ENCODE results near the gene NEUROD4.

The NEUROD4 gene

DNA sequence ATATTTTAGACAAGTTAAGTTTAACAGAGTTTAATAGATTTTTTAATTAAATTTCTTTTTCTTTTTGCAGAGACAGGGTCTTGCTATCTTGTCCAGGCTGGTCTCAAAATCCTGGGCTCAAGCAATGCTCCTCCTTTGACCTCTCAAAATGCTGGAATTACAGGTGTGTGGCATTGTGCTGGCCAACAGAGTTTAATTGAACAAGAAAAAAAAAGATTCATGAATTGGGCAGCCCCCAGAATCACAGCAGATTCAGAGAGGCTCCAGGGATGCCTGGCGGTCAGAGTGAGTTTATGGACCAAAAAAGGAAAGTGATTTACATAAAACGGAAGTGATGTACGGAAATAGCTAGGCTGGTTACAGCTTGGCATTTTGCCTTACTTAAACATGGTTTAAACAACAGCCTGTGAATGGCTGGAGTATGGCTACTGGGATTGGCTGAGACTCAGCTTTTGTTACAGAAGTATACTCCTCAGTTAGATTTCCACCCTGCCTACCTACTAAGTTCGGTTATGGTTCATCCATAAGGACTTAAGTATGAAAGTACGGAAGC is 20.7 kb upstream of the NEUROD4 start:
- no peak for DNase-seq

DNA sequence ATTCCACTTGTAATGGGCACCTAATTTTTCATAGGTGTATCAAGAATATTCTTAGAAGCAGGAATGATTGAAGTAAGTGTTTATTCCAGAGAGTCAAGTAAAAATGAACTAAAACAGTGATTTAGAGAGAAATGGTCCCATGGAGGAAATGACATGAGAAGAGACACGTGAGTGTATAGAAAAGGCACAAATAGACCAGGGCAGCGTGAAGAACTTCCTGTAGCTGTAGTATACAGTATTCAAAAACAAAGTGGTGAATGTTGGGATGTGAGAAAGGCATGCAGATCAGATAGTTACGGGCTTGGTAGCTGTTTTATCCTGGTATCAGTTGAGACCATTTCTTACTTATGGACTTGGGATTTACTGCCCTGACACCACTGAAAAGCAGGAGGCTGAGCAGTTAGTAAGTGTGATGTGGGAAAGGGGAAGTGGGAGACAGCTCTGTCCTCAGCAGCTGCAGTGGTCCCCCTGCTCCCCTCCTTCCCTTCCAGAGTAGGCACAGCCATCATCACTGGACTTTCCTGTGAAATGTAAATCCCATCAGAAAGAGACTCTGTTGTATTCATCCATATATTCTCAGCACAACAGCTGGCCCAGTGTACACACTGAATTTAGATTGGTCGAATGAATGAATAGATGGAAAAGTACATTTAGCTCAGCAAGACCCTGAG is 18.4 kb upstream of the NEUROD4 start:
- no peak for DNase-seq

DNA sequence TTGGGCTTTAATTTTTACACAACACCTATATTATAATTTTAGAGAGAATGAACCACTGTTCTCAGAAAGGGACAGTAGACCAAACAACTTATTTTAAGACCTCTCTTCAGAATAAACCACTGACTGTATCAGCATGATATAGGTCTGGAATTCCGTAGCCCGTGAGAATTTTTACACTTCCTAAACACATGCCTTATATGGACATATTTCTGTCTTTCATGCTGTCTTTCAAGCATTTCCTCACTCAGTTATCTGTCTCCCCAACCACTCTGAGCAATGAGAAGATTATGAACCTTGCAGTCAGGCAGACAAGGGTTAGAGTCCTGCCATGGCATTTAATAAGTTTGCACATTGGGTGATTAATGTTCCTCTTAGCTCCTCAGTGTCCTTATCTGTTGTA is 17.4 kb upstream of the NEUROD4 start:
- DNase-seq: no peak

DNA sequence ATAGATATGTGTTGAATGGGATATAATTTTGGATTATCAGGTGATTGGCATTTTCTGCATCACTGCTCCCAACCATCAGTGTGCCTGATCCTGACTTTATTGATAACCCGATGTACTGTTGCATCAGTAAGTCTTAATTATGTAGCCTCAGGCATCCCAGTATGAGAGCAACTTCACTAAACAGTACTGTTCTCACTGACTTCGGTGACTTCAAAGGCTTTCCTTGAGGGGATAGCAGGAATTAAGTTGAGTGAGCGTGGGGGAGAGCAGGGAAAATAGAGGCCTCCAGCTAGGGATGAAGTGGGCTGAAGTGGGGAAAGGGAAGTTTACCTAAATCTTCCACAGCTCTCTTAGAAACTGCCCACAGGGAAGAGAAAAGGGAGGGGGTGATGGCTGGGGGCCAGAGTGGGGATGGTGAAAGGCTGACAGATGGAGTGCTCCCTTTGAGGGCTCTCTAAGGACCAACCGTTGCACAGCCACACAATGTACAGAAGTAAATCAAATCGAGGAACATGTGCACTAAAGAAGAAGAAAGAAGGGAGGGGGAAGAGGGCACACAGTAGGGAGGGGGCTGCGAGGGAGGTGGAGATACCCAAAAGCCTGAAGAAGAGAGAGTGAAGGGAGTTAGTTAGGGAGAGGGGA is 10.7 kb upstream of the NEUROD4 start:
- peak; percentile 40 for DNase-seq

DNA sequence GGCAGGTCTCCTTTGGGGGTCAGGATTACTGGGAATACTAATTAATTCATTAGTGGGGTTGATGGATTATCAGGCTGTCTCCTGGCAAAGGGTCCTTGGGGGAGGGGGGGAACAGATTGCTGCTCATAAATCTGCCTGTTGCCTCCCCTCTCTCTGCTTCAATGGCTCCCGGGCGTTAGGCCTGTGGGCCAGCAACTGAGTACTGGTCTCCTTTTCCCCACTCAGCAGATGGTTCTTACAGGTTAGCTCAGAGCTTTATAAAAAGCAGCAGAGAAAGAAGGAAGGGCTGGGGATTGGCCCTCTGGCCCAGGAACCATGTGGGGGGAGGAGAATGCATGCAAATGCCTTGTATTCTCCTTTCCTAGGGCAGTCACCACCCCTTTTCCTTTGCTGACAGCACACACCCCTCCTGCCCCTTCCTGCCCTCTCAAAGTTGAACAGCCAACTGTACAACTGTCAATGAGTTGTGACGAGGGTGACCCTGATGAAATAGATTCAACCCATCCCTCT is 2.3 kb upstream of the NEUROD4 start:
- DNase-seq: no peak

DNA sequence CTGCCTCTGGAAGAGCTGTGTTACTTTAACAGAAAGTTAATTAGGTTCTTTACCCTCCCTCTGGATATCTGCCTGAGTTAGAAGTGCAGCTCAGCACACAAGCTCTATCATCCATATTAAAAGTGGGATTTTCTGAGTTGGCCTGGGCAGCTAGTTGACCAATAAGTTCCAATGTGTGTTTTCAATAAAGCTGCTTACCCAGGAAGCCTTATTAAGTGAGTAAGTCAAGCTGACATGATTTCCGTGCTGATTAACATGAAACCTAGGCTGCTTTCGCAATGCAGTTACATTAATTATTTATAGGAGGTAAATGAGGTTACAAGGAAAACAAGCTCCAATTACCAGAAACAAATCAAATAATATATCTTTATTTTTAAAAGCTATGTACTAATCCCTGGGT is 4.8 kb downstream of the NEUROD4 start:
- DNase-seq: no peak

DNA sequence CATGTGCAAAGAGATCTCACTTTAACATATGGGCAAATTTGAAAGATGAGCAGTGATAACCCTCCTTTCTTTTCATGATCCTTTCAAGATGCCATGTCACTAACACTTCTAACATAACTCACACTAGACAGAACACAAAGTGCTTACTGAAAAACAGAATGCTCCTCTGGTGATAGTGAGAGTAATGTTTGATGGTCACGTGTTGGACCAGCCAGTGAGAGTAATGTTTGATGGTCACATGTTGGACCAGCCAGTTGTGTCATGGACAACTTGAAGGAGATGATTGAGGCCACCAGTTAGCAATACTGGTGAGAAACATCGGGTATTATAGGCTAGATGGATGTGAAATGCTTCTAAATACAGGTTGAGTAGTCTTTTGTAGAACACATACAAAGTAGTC is 5.7 kb downstream of the NEUROD4 start:
- DNase-seq: no peak

DNA sequence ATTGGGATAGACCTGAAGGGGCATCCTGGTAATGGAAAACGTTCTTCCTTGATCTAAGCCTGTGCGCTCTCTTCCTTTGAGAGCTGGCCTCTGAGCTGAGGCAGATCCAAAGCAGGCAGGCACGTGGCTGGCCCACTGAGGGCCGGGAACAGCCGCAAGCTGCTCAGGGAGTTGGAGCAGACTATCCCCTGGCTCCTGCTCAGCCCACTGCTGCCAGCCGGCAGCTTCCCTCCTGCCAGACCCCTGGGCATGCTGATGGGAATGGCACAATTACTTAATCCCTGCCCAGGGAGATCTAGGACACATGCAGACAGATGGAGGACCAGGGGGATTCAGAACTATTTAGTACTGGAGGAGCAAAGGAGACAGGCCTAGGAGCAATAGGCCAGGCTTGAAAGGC is 14.4 kb downstream of the NEUROD4 start:
- peak; percentile 75 for DNase-seq

DNA sequence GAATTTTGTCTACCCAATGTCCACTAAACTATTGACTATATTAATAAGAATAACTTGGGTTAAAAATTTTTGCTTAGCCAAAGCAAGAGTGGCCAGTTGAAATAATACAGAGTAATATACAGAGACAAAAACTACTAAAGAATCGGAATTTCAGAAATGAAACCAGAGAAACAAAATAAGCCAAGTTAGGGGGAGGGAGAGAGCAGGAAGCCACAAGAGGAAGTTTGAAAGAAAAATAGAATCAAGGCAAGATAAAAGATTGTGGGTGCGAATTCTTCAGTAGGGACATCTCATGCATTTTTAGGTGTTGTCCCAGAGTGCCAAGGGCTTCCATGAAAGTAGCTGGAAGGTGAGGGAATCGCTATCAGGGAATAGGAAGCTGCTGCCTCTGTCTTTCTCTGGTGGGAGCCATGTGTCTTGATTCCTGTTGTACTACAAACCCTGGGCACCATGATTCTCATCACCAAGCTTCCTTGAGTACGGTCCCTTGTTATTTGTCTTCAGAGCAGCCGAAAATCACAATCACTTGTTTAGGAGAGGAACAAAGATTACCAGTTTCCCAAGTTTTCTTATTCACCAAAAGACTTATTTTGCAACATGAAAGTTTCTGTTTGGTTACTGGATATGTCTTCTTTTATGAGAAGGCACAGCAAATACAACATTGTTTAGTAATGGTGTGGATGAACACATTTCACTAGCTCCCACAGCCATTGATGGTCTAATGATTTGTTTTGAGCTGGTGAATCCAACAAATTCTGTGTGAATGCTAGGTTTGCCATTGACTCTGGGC is 16.7 kb downstream of the NEUROD4 start:
- no peak for DNase-seq

DNA sequence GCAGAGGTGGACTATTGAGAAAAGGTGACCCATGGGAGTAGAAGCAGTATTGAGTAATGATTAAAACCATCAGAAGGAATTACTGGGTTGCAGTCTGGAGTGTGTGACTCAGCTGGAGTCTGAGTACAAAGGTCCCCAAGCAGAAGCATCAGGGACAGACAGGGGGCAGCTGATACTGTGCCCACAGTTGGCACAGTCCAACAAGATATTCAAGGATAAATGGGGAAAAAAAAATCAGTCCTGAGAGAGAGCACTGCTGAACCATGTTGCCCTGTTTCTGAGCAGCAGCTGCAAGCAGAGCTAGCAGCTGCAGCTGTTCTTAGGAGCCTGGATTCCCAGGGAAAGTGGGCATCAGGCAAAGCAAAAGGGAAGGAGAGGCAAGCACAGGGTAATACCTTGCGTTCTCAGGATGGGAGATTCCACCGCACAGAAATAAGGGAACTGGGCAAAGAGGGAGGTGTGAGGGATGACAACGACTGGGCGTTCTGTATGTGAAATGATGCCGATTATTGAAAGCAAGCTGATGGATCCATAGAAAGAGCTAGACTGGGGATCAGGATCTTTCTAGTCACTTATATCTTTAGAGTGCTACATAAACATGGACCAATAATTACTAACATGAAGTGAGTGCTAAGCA is 17.7 kb downstream of the NEUROD4 start:
- DNase-seq: peak; percentile 62

DNA sequence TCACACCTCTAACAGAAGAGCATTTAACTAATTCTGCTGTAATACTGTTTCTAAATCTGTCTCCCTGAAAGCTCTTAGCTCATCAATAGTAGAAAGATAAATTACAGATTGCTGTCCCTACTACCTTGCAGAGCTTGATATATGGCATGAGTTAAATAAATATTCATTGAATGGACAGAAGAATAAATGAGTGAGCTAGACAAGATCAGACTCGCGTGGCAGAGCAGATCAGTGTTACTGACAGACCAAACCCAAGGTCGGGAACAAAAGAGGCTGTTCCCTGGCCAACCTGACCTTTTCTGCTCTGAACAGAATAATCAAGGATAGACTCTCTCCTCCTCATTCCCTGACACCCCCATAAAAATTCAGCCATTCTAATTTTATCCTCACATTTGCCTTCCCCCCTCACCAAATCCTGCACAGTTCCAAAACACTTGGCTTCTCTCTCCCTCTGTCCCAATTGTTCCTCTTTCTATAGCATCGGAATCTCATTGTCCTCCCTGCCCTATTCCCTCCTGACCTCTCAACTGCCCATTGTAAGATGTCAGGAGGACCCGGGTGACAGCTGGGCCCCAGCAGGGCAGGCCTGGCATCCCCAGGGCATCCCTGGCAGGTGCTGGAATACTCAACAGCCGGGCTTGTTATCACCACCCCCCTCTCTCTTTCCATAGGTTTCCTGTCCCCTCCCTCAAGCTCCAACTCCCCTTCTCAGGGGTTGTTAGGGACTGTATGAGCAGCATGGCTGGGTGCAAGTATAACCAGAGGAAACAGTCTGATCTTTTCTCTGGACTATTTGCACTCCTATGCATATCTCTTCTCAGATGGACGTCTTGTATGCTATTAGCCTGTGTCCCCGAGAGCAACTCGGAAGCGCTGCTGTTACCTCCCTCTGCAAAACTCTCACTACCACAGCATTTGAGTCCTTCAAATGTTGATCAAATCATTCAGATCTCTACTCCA is 19.9 kb downstream of the NEUROD4 start:
- DNase-seq: no peak

DNA sequence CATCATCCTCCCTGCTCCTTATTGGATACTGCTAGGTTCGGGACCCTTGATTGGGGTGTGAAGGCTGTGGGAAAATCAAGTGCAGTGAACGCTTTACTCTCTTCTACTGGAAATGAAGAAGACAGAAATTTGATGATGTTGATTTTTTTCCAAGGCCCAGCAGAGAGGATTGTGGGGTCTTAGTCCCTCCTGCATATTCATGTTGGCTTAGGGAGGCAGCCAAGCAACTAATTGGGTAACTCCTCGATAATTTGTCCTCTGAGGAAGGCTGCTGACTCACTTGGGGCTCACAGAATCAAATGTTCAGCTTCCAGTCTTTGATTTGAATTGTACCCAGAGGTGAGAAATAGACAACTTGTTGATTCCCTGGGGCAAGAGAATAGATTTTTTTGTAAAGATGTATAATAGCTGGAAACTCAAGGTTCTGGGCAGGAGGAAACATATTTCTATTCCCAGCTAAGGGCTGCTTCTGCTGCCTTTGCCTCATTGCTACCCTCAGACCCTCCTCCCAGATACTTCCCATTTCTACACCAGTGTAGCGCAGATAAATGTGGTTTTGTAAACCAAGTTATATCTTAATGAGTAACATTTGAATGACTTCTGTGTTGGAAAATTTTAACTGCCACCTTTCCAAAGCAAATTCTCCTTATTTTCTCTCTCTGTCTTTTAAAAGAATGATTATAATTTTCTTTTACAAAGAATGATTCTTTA is 21.7 kb downstream of the NEUROD4 start:
- no peak for DNase-seq

DNA sequence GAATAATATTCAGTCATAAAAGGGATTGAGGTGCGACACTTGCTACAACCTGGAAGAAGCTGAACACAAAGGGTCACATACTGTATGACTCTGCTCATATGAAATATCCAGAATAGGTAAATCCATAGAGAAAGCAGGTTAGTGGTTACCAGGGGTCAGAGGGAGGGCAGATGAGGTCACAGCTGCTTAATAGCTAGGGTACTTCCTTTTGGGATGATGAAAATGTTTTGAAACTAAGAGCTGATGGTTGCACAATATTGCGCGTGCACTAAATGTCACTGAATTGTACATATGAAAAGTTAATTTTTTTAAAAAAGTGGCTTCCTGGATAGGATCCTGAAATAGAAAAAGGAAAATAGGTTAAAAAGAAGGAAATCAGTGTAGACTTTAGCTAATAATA is 23.8 kb downstream of the NEUROD4 start:
- no peak for DNase-seq

DNA sequence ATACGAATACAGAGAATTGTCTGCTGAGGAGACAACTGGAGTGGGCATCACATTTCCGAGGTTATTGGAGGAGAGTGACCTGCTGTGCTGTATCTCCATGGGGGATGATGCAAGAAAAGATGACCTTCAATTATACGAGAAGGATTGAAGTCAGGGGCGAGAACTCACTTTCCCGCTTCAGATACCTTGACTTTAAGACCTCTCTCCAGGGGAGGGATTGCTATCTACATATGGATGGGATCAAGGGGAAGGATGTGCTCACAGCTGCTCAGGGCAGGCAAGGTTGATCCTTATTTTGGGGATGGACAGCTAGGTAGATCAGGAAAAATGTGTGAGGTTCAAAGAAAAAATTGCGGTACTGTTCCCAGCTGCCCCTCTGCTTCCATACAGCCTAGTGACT is 24.4 kb downstream of the NEUROD4 start:
- DNase-seq: no peak

DNA sequence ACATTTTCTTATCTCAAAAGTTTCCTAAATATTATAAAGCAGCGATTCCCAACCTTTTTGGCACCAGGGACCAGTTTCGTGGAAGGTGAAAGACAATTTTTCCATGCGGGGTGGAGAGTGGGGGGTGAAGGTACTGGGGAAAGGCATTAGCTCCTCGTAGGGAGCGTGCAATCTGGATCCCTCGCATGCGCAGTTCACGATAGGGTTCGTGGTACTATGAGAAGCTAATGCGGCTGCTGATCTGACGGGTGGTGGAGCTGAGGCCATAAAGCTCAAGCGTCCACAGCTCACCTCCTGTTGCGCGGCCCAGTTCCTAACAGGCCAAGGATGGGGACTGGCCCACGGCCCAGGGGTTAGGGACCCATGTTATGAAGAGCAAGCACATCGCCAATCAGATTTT is 29.9 kb downstream of the NEUROD4 start:
- no peak for DNase-seq

DNA sequence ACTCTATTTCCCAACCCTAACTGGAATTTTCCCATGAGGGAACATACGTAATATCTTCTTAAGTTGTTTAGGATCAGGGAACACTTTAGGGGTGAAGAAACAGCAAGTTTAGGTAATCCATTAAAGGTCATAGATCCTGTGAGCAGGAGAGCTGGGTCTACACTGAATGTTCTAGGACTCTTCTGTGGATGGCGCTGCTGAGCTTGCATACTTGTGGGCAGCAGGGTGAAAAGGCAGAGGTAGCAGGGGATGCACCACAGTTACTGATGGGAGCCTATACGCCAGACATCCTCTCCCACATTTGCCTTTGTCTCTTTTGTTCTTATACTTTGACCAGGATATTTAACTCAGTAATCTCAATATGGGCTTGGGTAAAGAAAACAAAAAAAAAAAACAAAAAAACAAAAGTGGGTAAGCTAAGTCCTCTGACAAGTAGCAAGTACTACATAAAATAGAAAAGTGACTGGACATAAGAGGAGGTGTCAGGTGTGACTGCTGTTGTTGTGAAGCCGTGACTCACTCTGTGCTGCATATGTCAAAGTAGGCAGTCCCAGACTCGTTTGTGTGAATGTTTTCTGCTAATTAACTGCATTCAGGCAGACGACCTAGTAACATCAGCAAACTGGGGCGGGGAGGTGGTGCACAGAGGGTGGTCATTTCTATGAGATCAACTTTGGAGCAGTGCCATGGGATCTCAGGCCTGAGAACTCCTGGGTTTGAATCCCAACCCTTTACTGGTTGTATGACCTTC is 31.6 kb downstream of the NEUROD4 start:
- DNase-seq: no peak

DNA sequence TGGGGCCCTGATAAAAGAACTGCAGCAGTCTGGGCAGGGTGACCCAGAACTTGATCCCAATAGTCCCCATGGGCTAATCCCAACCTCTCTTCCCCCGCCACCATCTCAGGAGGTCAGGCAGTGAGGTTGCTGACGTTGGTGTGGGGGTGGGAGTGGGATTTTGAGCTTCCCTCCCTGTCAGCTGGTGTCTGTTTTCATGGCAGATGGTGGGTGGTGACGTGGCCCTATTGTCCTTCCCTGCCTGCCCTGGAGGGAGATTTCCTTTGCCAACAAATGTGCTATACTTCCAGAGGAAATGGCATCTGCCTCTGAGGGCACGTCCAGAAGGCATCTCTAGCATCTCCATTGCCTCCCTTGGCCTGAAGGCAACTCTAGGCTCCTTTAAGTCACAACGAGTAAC is 37.7 kb downstream of the NEUROD4 start:
- DNase-seq: peak; percentile 53

DNA sequence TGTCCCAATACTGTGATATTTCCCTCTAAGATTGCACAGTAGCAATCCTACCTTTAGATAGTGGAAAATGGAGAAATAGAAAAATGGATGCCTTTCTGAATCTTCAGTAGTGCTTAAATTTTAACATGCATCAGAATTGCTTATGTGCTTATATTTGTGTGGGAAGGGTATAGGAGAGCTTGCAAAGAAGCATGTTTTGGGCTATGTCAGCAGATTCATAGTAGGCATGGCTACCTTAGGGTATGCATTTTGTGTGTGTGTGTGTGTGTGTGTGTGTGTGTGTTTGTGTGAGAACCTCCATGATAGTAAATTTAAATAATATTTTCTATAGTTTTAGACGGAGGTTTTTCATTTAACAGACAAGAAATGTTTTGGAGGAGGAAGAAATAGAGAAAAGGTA is 38.3 kb downstream of the NEUROD4 start:
- no peak for DNase-seq

DNA sequence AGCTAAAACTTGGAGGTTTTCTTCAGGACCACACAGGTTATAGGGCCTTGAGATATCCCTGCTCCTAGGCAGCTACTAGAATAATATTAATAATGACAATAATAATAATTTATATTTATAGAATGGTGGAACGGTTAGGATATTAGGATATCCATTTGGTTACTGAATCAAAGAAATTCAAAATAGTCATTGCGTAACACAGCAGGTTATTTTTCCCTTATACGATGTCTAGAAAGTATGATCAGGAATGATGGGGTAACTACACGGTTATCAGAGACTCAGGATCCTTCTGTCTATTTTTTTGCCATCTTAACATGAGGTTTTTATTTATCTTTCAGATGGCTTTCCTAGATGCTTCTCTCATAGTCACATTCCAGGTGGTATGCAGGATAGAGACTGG is 39.0 kb downstream of the NEUROD4 start:
- no peak for DNase-seq

DNA sequence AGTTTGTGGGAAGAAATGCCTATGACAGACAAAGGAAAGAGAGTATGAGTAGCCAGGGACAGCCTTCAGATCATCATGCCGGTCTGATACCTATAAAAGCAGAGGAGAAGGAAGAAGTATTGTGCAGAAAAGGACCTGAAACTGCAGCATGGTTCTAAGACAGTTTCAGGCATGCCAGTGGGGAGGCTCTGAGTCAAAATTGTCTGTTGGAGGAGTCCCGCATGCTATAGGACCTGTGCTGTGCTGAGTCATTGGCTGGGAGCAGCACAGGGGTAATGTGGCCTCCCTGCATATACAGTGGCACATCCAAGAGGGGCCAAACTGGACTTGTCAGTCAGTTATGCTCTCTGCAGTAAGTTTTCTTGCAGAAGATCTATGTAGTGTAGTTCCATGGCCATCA is 40.7 kb downstream of the NEUROD4 start:
- no peak for DNase-seq

DNA sequence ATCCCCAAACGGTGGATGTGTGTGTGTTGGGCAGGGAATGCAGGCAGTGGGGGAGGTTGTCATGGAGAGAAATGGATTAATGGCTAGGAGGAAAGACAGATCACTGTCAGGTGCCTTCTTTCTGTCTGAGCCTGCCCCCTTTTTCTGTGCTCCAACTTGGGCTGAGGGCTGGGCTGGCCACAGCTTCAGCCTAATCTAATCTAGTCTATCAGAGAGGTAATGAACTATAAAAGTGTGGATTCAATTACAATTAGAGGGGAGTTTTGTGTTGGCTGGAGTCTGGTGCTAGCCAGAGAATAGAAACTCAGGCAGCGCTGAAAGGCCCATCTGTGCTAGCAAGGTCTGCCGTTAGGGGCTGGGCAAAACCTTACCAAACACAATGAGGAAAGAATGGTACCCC is 41.2 kb downstream of the NEUROD4 start:
- no peak for DNase-seq
